GM23338 (cell line): ENCODE data around the gene C1QTNF9. TPM values are rescaled to one million over a fixed set of nuclear protein-coding genes. Genes with fewer than 3 reads are reported as not detected.

Source experiments
- ATAC-seq: fragments of 200-7000 bp; cut with Tn5 transposase; 3 replicates; pipeline ENCODE4 v1.9.1; 2020
- DNase-seq: peaks from one replicate; pipeline ENCODE4 v3.0.0-alpha.2; 2015; ENCODE audit warnings: low spot score
- H2AFZ ChIP-seq: fragments of 200-600 bp; sonication (generic); 2 replicates; pipeline ENCODE4 v1.8.0; 2016; ENCODE audit warnings: antibody characterized with exemption, mild to moderate bottlenecking, moderate library complexity
- H3F3A ChIP-seq: fragments of 200-600 bp; sonication (generic); replicated peaks from 2 replicates; pipeline ENCODE4 v1.8.0; 2017; ENCODE audit warnings: antibody characterized with exemption, mixed run types, low read depth
- H3K27ac ChIP-seq: fragments of 200-600 bp; sonication (generic); 2 replicates; pipeline ENCODE4 v1.6.1; 2016; ENCODE audit warnings: low read depth
- H3K27me3 ChIP-seq: fragments of 200-600 bp; sonication (generic); 2 replicates; pipeline ENCODE4 v1.8.0; 2016; ENCODE audit warnings: mild to moderate bottlenecking, mixed run types, moderate library complexity; ENCODE audit not compliant: insufficient read depth
- H3K36me3 ChIP-seq: fragments of 200-600 bp; sonication (generic); 2 replicates; pipeline ENCODE4 v1.8.0; 2016; ENCODE audit warnings: mild to moderate bottlenecking; ENCODE audit not compliant: insufficient read depth
- H3K4me1 ChIP-seq: fragments of 200-600 bp; sonication (generic); 2 replicates; pipeline ENCODE4 v1.8.0; 2016; ENCODE audit warnings: mild to moderate bottlenecking, moderate library complexity; ENCODE audit not compliant: insufficient read depth
- H3K4me2 ChIP-seq: fragments of 200-600 bp; sonication (generic); 2 replicates; pipeline ENCODE4 v1.7.1; 2017; ENCODE audit warnings: mixed run types
- H3K4me3 ChIP-seq: fragments of 200-600 bp; sonication (generic); 2 replicates; pipeline ENCODE4 v1.6.1; 2016; ENCODE audit warnings: mixed run types
- H3K79me2 ChIP-seq: fragments of 200-600 bp; sonication (generic); replicated peaks from 2 replicates; pipeline ENCODE4 v1.8.0; 2017; ENCODE audit warnings: mild to moderate bottlenecking; ENCODE audit not compliant: insufficient read depth
- H3K9me2 ChIP-seq: fragments of 200-600 bp; sonication (generic); 2 replicates; pipeline ENCODE4 v1.8.0; 2017; ENCODE audit not compliant: insufficient read depth
- H4K20me1 ChIP-seq: fragments of 200-600 bp; sonication (generic); replicated peaks from 2 replicates; pipeline ENCODE4 v1.8.0; 2017; ENCODE audit warnings: mild to moderate bottlenecking; ENCODE audit not compliant: insufficient read depth
- H3K27ac Mint-ChIP-seq: 2 replicates; pipeline ENCODE4 v1.8.0; 2020; ENCODE audit warnings: inconsistent platforms, mild to moderate bottlenecking, moderate library complexity, mixed read lengths
- H3K27me3 Mint-ChIP-seq: 3 replicates; pipeline ENCODE4 v1.8.0; 2022; ENCODE audit warnings: low read depth, mild to moderate bottlenecking, moderate library complexity, mixed read lengths, inconsistent platforms; ENCODE audit not compliant: insufficient read depth, poor library complexity
- H3K36me3 Mint-ChIP-seq: 3 replicates; pipeline ENCODE4 v1.8.0; 2021; ENCODE audit warnings: low read depth, mild to moderate bottlenecking, inconsistent platforms, moderate library complexity, mixed read lengths
- H3K4me1 Mint-ChIP-seq: 3 replicates; pipeline ENCODE4 v1.8.0; 2020; ENCODE audit warnings: mild to moderate bottlenecking, inconsistent platforms, mixed read lengths
- H3K4me3 Mint-ChIP-seq: 3 replicates; pipeline ENCODE4 v1.8.0; 2021; ENCODE audit warnings: moderate library complexity, mild to moderate bottlenecking, inconsistent platforms, mixed read lengths
- H3K9me3 Mint-ChIP-seq: 3 replicates; pipeline ENCODE4 v1.8.0; 2020; ENCODE audit warnings: moderate library complexity, mild to moderate bottlenecking, inconsistent platforms, mixed read lengths
- CTCF ChIP-seq, 2 experiments: fragments of 200-600 bp in 1 of 2; sonication (generic) in 1 of 2; conservative IDR thresholded peaks; 2 replicates each; pipeline versions ENCODE4 v1.5.1 to v1.6.1; 2016 to 2017; ENCODE audit warnings: antibody characterized with exemption in 2 of 2, low read depth in 2 of 2, mild to moderate bottlenecking in 2 of 2, moderate library complexity in 1 of 2
- ETS1 ChIP-seq: IDR thresholded peaks from 2 replicates; pipeline ENCODE4 v1.6.1; 2016; ENCODE audit warnings: antibody characterized with exemption
- EZH2 ChIP-seq: fragments of 200-600 bp; sonication (generic); IDR thresholded peaks from one replicate; pipeline ENCODE4 v1.8.0; 2017; ENCODE audit warnings: antibody characterized with exemption, mild to moderate bottlenecking, low read depth; ENCODE audit not compliant: unreplicated experiment
- EZH2phosphoT487 ChIP-seq: fragments of 200-600 bp; sonication (generic); IDR thresholded peaks from one replicate; pipeline ENCODE4 v1.8.1; 2018; ENCODE audit warnings: antibody characterized with exemption; ENCODE audit not compliant: unreplicated experiment
- NANOG ChIP-seq: IDR thresholded peaks from 2 replicates; pipeline ENCODE4 v1.6.1; 2016; ENCODE audit warnings: antibody characterized with exemption, borderline replicate concordance
- POLR2AphosphoS5 ChIP-seq: IDR thresholded peaks from 2 replicates; pipeline ENCODE4 v1.6.1; 2016; ENCODE audit warnings: antibody characterized with exemption, low read depth
- ZNF331 ChIP-seq: fragments of 250-450 bp; sonication (Bioruptor Pico); IDR thresholded peaks from 2 replicates; pipeline ENCODE4 v1.5.0; 2020; ENCODE audit warnings: low read depth, mild to moderate bottlenecking, moderate library complexity
- ZNF462 ChIP-seq: fragments of 250-450 bp; sonication (Bioruptor Pico); IDR thresholded peaks from 2 replicates; pipeline ENCODE4 v1.5.0; 2020; ENCODE audit warnings: mild to moderate bottlenecking, moderate library complexity
- polyA plus RNA-seq: library from polyadenylated mRNA; unstranded; fragments of >200 nt; fragmentation: Nextera tagmentation; extraction: Ambion mirVana; gene quantifications from 2 replicates; pipeline ENCODE4 v1.2.1, GENCODE V29; 2016
- total RNA-seq: library from RNA; depleted of rRNA; stranded (reverse); fragments of >200 nt; shearing (Covaris generic); gene quantifications from 2 replicates; pipeline ENCODE4 v1.2.3, GENCODE V29; 2014

The C1QTNF9 gene
- total and polyA plus RNA-seq, 2 experiments from 2014 or later: not detected

GRCh38 chr13:24307211-24308067 is 1.9 kb upstream of the C1QTNF9 start (continued):
- no peak for TF ChIP-seq CTCF (conservative IDR thresholded peaks at IDR 0.05; ENCODE audit: low read depth in 2 of 2)
- no peak for TF ChIP-seq EZH2phosphoT487
- TF ChIP-seq ETS1: no peak
- no peak for TF ChIP-seq NANOG

GRCh38 chr13:24308068-24308445 is 1.3 kb upstream of the C1QTNF9 start:
- H3K27ac Mint-ChIP-seq: no peak overlapping the region
- H3K4me1 Mint-ChIP-seq: no peaks in the 10 kb centered on the region
- peaks cover 4% of the 10 kb centered on the region for H3K27me3 Mint-ChIP-seq
- Histone ChIP-seq H3K4me1 (no peaks in the 10 kb centered on the region), H2AFZ (no peak overlapping the region), H4K20me1 (no peaks in the 10 kb centered on the region), H3K79me2 (no peaks in the 10 kb centered on the region), H3K4me2 (no peak overlapping the region), H3K27me3 (no peaks in the 10 kb centered on the region), H3K9me2 (no peaks in the 10 kb centered on the region), H3K4me3 (no peak overlapping the region), H3F3A (no peaks in the 10 kb centered on the region), H3K36me3 (peaks cover 6% of the 10 kb centered on the region; the same call in 1 of the 2 replicates), H3K27ac (no peak overlapping the region)
- no peaks in the 10 kb centered on the region for H3K9me3 Mint-ChIP-seq
- H3K36me3 Mint-ChIP-seq: peaks cover 6% of the 10 kb centered on the region; the same call in 1 of the 3 replicates
- peak; percentile 68 for ATAC-seq
- TF ChIP-seq POLR2AphosphoS5 (no peak), ETS1 (no peak), EZH2phosphoT487 (no peak), EZH2 (no peak), ZNF462 (CRISPR knock-in tag) (no peak), NANOG (no peak), ZNF331 (CRISPR knock-in tag) (no peak)
- DNase-seq: no peak
- no peak overlapping the region for H3K4me3 Mint-ChIP-seq
